Naive thymus-derived CD4-positive, alpha-beta T cell (primary cell): ENCODE measurements around the gene EIF2B5. TPM values are rescaled to one million over a fixed set of nuclear protein-coding genes. Genes with fewer than 3 reads are reported as not detected.
A peak's percentile ranks its signal among the peaks of the same experiment; 100 is the strongest.

ENCODE experiments used
- ATAC-seq: fragments of 150-1000 bp; cut with Tn5 transposase; 2 replicates; pipeline ENCODE4 v1.10.0; 2021; ENCODE audit warnings: mild to moderate bottlenecking, moderate library complexity
- CTCF ChIA-PET: fragments of 350-600 bp; sonication (Branson Sonifier 250); formaldehyde crosslinking; loops from one replicate; lab custom pipeline; 2021; ENCODE audit warnings: antibody characterized with exemption; lab: Charles Lee
- POLR2A ChIA-PET: fragments of 350-600 bp; sonication (Branson Sonifier 250); formaldehyde crosslinking; loops from one replicate; lab custom pipeline; 2021; ENCODE audit warnings: antibody characterized with exemption, inconsistent platforms; lab: Charles Lee
- DNase-seq, 9 donors: peaks; one replicate each; pipeline versions ENCODE4 v3.0.0 to v3.0.0-alpha.2; 2020 to 2022; ENCODE audit warnings: mixed read lengths in 1 of 9
- H3K27ac ChIP-seq: one replicate; pipeline ENCODE4 v1.7.0; 2013; ENCODE audit warnings: mild to moderate bottlenecking, low read depth, low read length, moderate library complexity
- H3K27me3 ChIP-seq, 2 donors: one replicate each; pipeline ENCODE4 v1.7.0; 2013; ENCODE audit warnings: low read length in 2 of 2, mild to moderate bottlenecking in 2 of 2, moderate library complexity in 2 of 2; ENCODE audit not compliant: control insufficient read depth in 2 of 2, insufficient read depth in 2 of 2
- H3K36me3 ChIP-seq, 3 experiments: 1 replicate in 2 of 3; 2 replicates in 1 of 3; pipeline ENCODE4 v1.7.0; 2013; ENCODE audit warnings: low read length in 3 of 3, mild to moderate bottlenecking in 3 of 3, moderate library complexity in 1 of 3; ENCODE audit not compliant: insufficient read depth in 3 of 3, control insufficient read depth in 2 of 3
- H3K4me1 ChIP-seq, 2 donors: one replicate each; pipeline ENCODE4 v1.7.0; 2013; ENCODE audit warnings: low read length in 2 of 2, mild to moderate bottlenecking in 2 of 2, moderate library complexity in 1 of 2; ENCODE audit not compliant: control insufficient read depth in 2 of 2, insufficient read depth in 2 of 2
- H3K4me3 ChIP-seq: 2 replicates; pipeline ENCODE4 v1.7.0; 2013; ENCODE audit warnings: mild to moderate bottlenecking, low read length
- H3K9me3 ChIP-seq, 3 experiments: 1 replicate in 2 of 3; 2 replicates in 1 of 3; pipeline ENCODE4 v1.7.0; 2013; ENCODE audit warnings: low read length in 3 of 3; ENCODE audit not compliant: control insufficient read depth in 2 of 3
- H3K27ac Mint-ChIP-seq, 9 donors: one replicate each; pipeline ENCODE4 v1.8.0; 2020 to 2022; ENCODE audit warnings: mixed read lengths in 9 of 9, mild to moderate bottlenecking in 8 of 9, moderate library complexity in 5 of 9, inconsistent platforms in 2 of 9
- H3K27me3 Mint-ChIP-seq, 5 donors: one replicate each; pipeline ENCODE4 v1.8.0; 2021 to 2022; ENCODE audit warnings: mixed read lengths in 5 of 5, mild to moderate bottlenecking in 1 of 5
- H3K36me3 Mint-ChIP-seq, 5 donors: one replicate each; pipeline ENCODE4 v1.8.0; 2020 to 2022; ENCODE audit warnings: mixed read lengths in 5 of 5, mild to moderate bottlenecking in 3 of 5, inconsistent platforms in 1 of 5
- H3K4me1 Mint-ChIP-seq, 7 donors: one replicate each; pipeline ENCODE4 v1.8.0; 2020 to 2022; ENCODE audit warnings: mixed read lengths in 7 of 7, mild to moderate bottlenecking in 3 of 7, inconsistent platforms in 1 of 7
- H3K4me3 Mint-ChIP-seq, 10 donors: one replicate each; pipeline ENCODE4 v1.8.0; 2020 to 2022; ENCODE audit warnings: mild to moderate bottlenecking in 10 of 10, mixed read lengths in 10 of 10, moderate library complexity in 6 of 10, inconsistent platforms in 2 of 10
- H3K9me3 Mint-ChIP-seq, 11 donors: one replicate each; pipeline ENCODE4 v1.8.0; 2020 to 2022; ENCODE audit warnings: mixed read lengths in 11 of 11, mild to moderate bottlenecking in 4 of 11, inconsistent platforms in 1 of 11, moderate library complexity in 1 of 11
- intact Hi-C, 2 donors: fragments of 100-400 bp; cut with micrococcal nuclease; formaldehyde crosslinking; loops; one replicate each; pipeline ENCODE4 v1.15.1; 2023
- polyA plus RNA-seq, 2 donors: library from polyadenylated mRNA; unstranded; fragments of 300-500 nt; fragmentation: Illumina TruSeq; gene quantifications; one replicate each; pipeline ENCODE4 v1.2.3, GENCODE V29; 2021
- total RNA-seq, 6 experiments: library from RNA in 5 of 6; stranded (reverse) in 5 of 6; gene quantifications; 1 replicate in 5 of 6; 2 replicates in 1 of 6; pipeline ENCODE4 v1.2.3 and lab custom pipeline; 2021 to 2026

The EIF2B5 gene
- total and polyA plus RNA-seq, 7 experiments from 2014 or later, result 47.2 to 87.2 (median 67.7) TPM

- Mint-ChIP-seq H3K9me3 (no peaks in the 10 kb centered on the region), H3K4me1 (peaks cover 9 to 15% (median 9%) of the 10 kb centered on the region in 7 donors), H3K36me3 (peaks cover 0 to 38% (median 21%) of the 10 kb centered on the region in 5 donors), H3K4me3 (no peak overlapping the region), H3K27me3 (no peaks in the 10 kb centered on the region), H3K27ac (peak overlapping the region in 2 of 9 donors; percentile 52 to 72)
- Histone ChIP-seq H3K4me1 (no peaks in the 10 kb centered on the region), H3K36me3 (peaks cover 12 to 71% (median 21%) of the 10 kb centered on the region in 3 experiments), H3K27me3 (no peaks in the 10 kb centered on the region), H3K9me3 (no peaks in the 10 kb centered on the region), H3K27ac (no peak overlapping the region), H3K4me3 (no peak overlapping the region)
- ChIA-PET POLR2A (no interaction called here), CTCF (no interaction called here)
- intact Hi-C loops, result no loop called here
- DNase-seq (no peak), ATAC-seq (no peak)
Observed at GRCh38 chr3:184142199-184142598, 7.0 kb downstream of the EIF2B5 start.

- H3K4me1 Mint-ChIP-seq, result peaks cover 0 to 8% (median 0%) of the 10 kb centered on the region in 7 donors
- CTCF ChIA-PET, result interaction anchor here (1.1 kb wide), 1 partner anchor 370 kb away, joined by 3 read pairs; no protein-coding TSS in a partner anchor
- no peak overlapping the region for H3K27ac Mint-ChIP-seq
- ATAC-seq (no peak), DNase-seq (no peak)
- no peaks in the 10 kb centered on the region for H3K9me3 Mint-ChIP-seq
- H3K4me3 Mint-ChIP-seq, result no peak overlapping the region
- POLR2A ChIA-PET, result no interaction called here
- no peaks in the 10 kb centered on the region for H3K4me1 ChIP-seq
- intact Hi-C loops, result no loop called here
- H3K9me3 ChIP-seq, result no peaks in the 10 kb centered on the region
- no peaks in the 10 kb centered on the region for H3K27me3 ChIP-seq
- H3K27me3 Mint-ChIP-seq, result no peaks in the 10 kb centered on the region
- H3K36me3 Mint-ChIP-seq, result peaks cover 0 to 35% (median 21%) of the 10 kb centered on the region in 5 donors
- H3K4me3 ChIP-seq, result no peak overlapping the region
- H3K36me3 ChIP-seq, result peaks cover 12 to 63% (median 21%) of the 10 kb centered on the region in 3 experiments
- no peak overlapping the region for H3K27ac ChIP-seq
Observed at GRCh38 chr3:184143327-184143726, 8.2 kb downstream of the EIF2B5 start.

GRCh38 chr3:184144505-184144904 lies 9.3 kb downstream of the EIF2B5 start:
- H3K27me3 Mint-ChIP-seq, result no peaks in the 10 kb centered on the region
- H3K27ac Mint-ChIP-seq, result no peak overlapping the region
- ATAC-seq, result no peak

GRCh38 chr3:184145111-184145524 lies 10.0 kb downstream of the EIF2B5 start:
- CTCF ChIA-PET, result interaction anchor here (1.0 to 1.8 kb wide), 3 partner anchors 11 to 153 kb away, joined by 3 to 5 read pairs (median 3); no protein-coding TSS in a partner anchor

More at GRCh38 chr3:184144505-184144904, 9.3 kb downstream of the EIF2B5 start:
- Histone ChIP-seq H3K27ac (no peak overlapping the region), H3K4me3 (no peak overlapping the region), H3K27me3 (no peaks in the 10 kb centered on the region), H3K4me1 (no peaks in the 10 kb centered on the region), H3K9me3 (no peaks in the 10 kb centered on the region), H3K36me3 (peaks cover 12 to 63% (median 21%) of the 10 kb centered on the region in 3 experiments)
- no peaks in the 10 kb centered on the region for H3K9me3 Mint-ChIP-seq
- peaks cover 0 to 35% (median 21%) of the 10 kb centered on the region in 5 donors for H3K36me3 Mint-ChIP-seq
- DNase-seq, result no peak
- intact Hi-C loops, result loop anchor here in 1 of 2 donors (2.0 kb wide), 1 partner anchor 396 kb away; no protein-coding TSS in a partner anchor
- POLR2A ChIA-PET, result interaction anchor here (2.0 kb wide), 1 partner anchor 9 kb away, joined by 8 read pairs; the partner anchor contains the start of gene EIF2B5
- peaks cover 0 to 8% (median 0%) of the 10 kb centered on the region in 7 donors for H3K4me1 Mint-ChIP-seq
- CTCF ChIA-PET, result interaction anchor here (1.1 to 1.8 kb wide), 2 partner anchors 10 to 369 kb away, joined by 3 to 5 read pairs; no protein-coding TSS in a partner anchor
- no peak overlapping the region for H3K4me3 Mint-ChIP-seq

GRCh38 chr3:184145751-184146270 lies 10.7 kb downstream of the EIF2B5 start:
- peaks cover 0 to 7% (median 0%) of the 10 kb centered on the region in 7 donors for H3K4me1 Mint-ChIP-seq
- Histone ChIP-seq H3K36me3 (peaks cover 12 to 53% (median 21%) of the 10 kb centered on the region in 3 experiments), H3K27me3 (no peaks in the 10 kb centered on the region), H3K27ac (no peak overlapping the region), H3K4me1 (no peaks in the 10 kb centered on the region), H3K9me3 (no peaks in the 10 kb centered on the region), H3K4me3 (no peak overlapping the region)
- CTCF ChIA-PET, result interaction anchor here (0.6 to 1.8 kb wide), 5 partner anchors 12 to 152 kb away, joined by 3 to 5 read pairs (median 3); no protein-coding TSS in a partner anchor
- no peaks in the 10 kb centered on the region for H3K9me3 Mint-ChIP-seq
- no peak overlapping the region for H3K4me3 Mint-ChIP-seq
- intact Hi-C loops, result loop anchor here in 1 of 2 donors (1.0 to 2.0 kb wide), 5 partner anchors 9 to 395 kb away; partner anchors contain the start of genes DVL3 and EIF2B5
- peak overlapping the region in 1 of 9 donors; percentile 43 for H3K27ac Mint-ChIP-seq
- POLR2A ChIA-PET, result interaction anchor here (0.8 to 2.0 kb wide), 3 partner anchors 10 to 200 kb away, joined by 3 to 8 read pairs (median 3); partner anchors contain the start of genes EEF1AKMT4 and EIF2B5
- peaks cover 0 to 25% (median 13%) of the 10 kb centered on the region in 5 donors for H3K36me3 Mint-ChIP-seq
- ATAC-seq, result no peak
- H3K27me3 Mint-ChIP-seq, result no peaks in the 10 kb centered on the region
- DNase-seq, result no peak

More at GRCh38 chr3:184145111-184145524, 10.0 kb downstream of the EIF2B5 start:
- H3K27ac ChIP-seq, result no peak overlapping the region
- Mint-ChIP-seq H3K4me1 (peaks cover 0 to 7% (median 0%) of the 10 kb centered on the region in 7 donors), H3K36me3 (peaks cover 0 to 32% (median 18%) of the 10 kb centered on the region in 5 donors), H3K27me3 (no peaks in the 10 kb centered on the region), H3K27ac (peak overlapping the region in 1 of 9 donors; percentile 80), H3K4me3 (no peak overlapping the region), H3K9me3 (no peaks in the 10 kb centered on the region)
- peak; percentile 77 for ATAC-seq
- no peaks in the 10 kb centered on the region for H3K9me3 ChIP-seq
- intact Hi-C loops, result loop anchor here in 1 of 2 donors (1.0 to 2.0 kb wide), 5 partner anchors 10 to 396 kb away; partner anchors contain the start of genes DVL3 and EIF2B5
- no peak overlapping the region for H3K4me3 ChIP-seq
- H3K36me3 ChIP-seq, result peaks cover 12 to 60% (median 21%) of the 10 kb centered on the region in 3 experiments
- H3K4me1 ChIP-seq, result no peaks in the 10 kb centered on the region
- peak in 7 of 9 donors; percentile 22 to 50 (median 34) for DNase-seq
- H3K27me3 ChIP-seq, result no peaks in the 10 kb centered on the region
- POLR2A ChIA-PET, result interaction anchor here (1.0 to 2.0 kb wide), 2 partner anchors 9 to 105 kb away, joined by 3 to 8 read pairs; partner anchors contain the start of genes EEF1AKMT4 and EIF2B5

GRCh38 chr3:184148076-184148475 lies 12.9 kb downstream of the EIF2B5 start:
- DNase-seq, result no peak
- intact Hi-C loops, result no loop called here
- Mint-ChIP-seq H3K9me3 (no peaks in the 10 kb centered on the region), H3K27ac (no peak overlapping the region), H3K4me1 (peaks cover 0 to 1% (median 0%) of the 10 kb centered on the region in 7 donors), H3K4me3 (no peak overlapping the region), H3K27me3 (no peaks in the 10 kb centered on the region), H3K36me3 (peaks cover 0 to 6% (median 0%) of the 10 kb centered on the region in 5 donors)
- Histone ChIP-seq H3K36me3 (peaks cover 6 to 31% (median 9%) of the 10 kb centered on the region in 3 experiments), H3K9me3 (no peaks in the 10 kb centered on the region), H3K27me3 (no peaks in the 10 kb centered on the region), H3K4me1 (no peaks in the 10 kb centered on the region), H3K4me3 (no peak overlapping the region), H3K27ac (no peak overlapping the region)
- CTCF ChIA-PET, result interaction anchor here (0.8 kb wide), 1 partner anchor 220 kb away, joined by 3 read pairs; no protein-coding TSS in a partner anchor
- ATAC-seq, result no peak
- POLR2A ChIA-PET, result interaction anchor here (1.0 kb wide), 1 partner anchor 13 kb away, joined by 5 read pairs; the partner anchor contains the start of gene EIF2B5
